Mesodermal cell (in vitro differentiated cells): ENCODE data around the gene OR1K1. TPM values are rescaled to one million over a fixed set of nuclear protein-coding genes. Genes with fewer than 3 reads are reported as not detected.

Experiments used
- H3K27ac ChIP-seq: 2 replicates; pipeline ENCODE4 v1.7.0; 2013; ENCODE audit warnings: mild to moderate bottlenecking, low read depth, low read length, moderate library complexity; ENCODE audit not compliant: severe bottlenecking
- H3K36me3 ChIP-seq: 2 replicates; pipeline ENCODE4 v1.7.1; 2013; ENCODE audit warnings: mild to moderate bottlenecking, low read length, moderate library complexity; ENCODE audit not compliant: control insufficient read depth, insufficient read depth
- H3K4me1 ChIP-seq: one replicate; pipeline ENCODE4 v1.7.1; 2013; ENCODE audit warnings: mild to moderate bottlenecking, low read length; ENCODE audit not compliant: insufficient read depth, control insufficient read depth, poor library complexity, severe bottlenecking
- H3K4me3 ChIP-seq: 2 replicates; pipeline ENCODE4 v1.7.0; 2013; ENCODE audit warnings: low read length, control low read depth, mild to moderate bottlenecking; ENCODE audit not compliant: insufficient read depth, poor library complexity, severe bottlenecking; ENCODE audit errors: extremely low read depth
- H3K9me3 ChIP-seq: 2 replicates; pipeline ENCODE4 v1.7.1; 2013; ENCODE audit warnings: mild to moderate bottlenecking, low read length, moderate library complexity; ENCODE audit not compliant: control insufficient read depth
- WGBS, 2 experiments: methylation state at CpG; one replicate each; pipeline ENCODE4 v1.1.5; 2013; ENCODE audit warnings: missing lambda C conversion rate in 2 of 2; ENCODE audit not compliant: insufficient coverage in 2 of 2; 5-methylcytosine and 5-hydroxymethylcytosine counted together
- polyA plus RNA-seq, 2 experiments: library from polyadenylated mRNA; stranded (reverse); fragments of 50-300 nt; gene quantifications; one replicate each; pipeline ENCODE4 v1.2.3, GENCODE V29; 2013

The OR1K1 gene
- not detected for polyA plus RNA-seq (2013, experiment 1 of 2)
- polyA plus RNA-seq (2013, experiment 2 of 2): not detected

DNA sequence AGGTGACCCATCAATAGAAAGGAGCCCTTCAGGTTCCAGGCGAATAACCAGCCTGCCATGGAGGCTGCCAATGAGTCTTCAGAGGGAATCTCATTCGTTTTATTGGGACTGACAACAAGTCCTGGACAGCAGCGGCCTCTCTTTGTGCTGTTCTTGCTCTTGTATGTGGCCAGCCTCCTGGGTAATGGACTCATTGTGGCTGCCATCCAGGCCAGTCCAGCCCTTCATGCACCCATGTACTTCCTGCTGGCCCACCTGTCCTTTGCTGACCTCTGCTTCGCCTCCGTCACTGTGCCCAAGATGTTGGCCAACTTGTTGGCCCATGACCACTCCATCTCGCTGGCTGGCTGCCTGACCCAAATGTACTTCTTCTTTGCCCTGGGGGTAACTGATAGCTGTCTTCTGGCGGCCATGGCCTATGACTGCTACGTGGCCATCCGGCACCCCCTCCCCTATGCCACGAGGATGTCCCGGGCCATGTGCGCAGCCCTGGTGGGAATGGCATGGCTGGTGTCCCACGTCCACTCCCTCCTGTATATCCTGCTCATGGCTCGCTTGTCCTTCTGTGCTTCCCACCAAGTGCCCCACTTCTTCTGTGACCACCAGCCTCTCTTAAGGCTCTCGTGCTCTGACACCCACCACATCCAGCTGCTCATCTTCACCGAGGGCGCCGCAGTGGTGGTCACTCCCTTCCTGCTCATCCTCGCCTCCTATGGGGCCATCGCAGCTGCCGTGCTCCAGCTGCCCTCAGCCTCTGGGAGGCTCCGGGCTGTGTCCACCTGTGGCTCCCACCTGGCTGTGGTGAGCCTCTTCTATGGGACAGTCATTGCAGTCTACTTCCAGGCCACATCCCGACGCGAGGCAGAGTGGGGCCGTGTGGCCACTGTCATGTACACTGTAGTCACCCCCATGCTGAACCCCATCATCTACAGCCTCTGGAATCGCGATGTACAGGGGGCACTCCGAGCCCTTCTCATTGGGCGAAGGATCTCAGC lies at the start of gene OR1K1:
Gene OR1K1, plus strand, starts transcription at position 58 of the 995 bp plus-strand sequence. Its CDS starts 0 bp downstream, at position 58.
- H3K4me1 ChIP-seq: no peaks in the 10 kb centered on the region
- 88 to 94% methylated on average over 29 to 30 of the region's 30 CpGs for WGBS, 2 experiments
- H3K9me3 ChIP-seq: peaks cover 6% of the 10 kb centered on the region
- H3K4me3 ChIP-seq: no peak within 1 kb of the TSS
- no peaks in the 10 kb centered on the region for H3K36me3 ChIP-seq
- H3K27ac ChIP-seq: no peak within 1 kb of the TSS

- H3K4me3 ChIP-seq: no peak overlapping the region
- no peaks in the 10 kb centered on the region for H3K36me3 ChIP-seq
- no peaks in the 10 kb centered on the region for H3K4me1 ChIP-seq
- no peak overlapping the region for H3K27ac ChIP-seq
- H3K9me3 ChIP-seq: peaks cover 26% of the 10 kb centered on the region
- WGBS, 2 experiments: 0% methylated on average over 1 of the region's 2 CpGs
Observed at GRCh38 chr9:122754825-122755224, 45.1 kb upstream of the OR1K1 start.

DNA sequence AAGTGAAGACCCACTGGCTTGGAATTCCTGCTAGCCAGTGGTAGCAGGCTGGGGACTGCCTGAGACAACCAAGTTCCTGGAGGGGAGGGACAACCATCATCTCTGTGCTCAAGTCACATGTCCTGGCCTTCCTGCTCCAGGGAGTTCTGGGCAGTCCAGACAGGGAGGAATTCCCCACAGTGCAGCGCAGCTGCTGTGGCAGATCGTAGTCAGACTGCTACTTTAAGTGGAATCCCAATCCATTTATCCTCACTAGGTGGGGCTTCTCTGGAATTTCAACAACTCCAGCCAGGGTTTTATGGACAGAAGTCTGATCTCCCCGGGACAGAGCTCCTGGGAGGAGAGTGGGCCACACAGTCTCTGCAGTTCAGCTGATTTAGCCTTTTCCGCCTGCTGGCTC lies 32.1 kb upstream of the OR1K1 start:
- Histone ChIP-seq H3K4me1 (no peaks in the 10 kb centered on the region), H3K4me3 (no peak overlapping the region), H3K36me3 (no peaks in the 10 kb centered on the region), H3K9me3 (peaks cover 11% of the 10 kb centered on the region), H3K27ac (no peak overlapping the region)
- WGBS, 2 experiments: 76 to 81% methylated on average over 3 to 4 of the region's 4 CpGs

GRCh38 chr9:122777052-122777451 lies 22.9 kb upstream of the OR1K1 start:
- no peak overlapping the region for H3K4me3 ChIP-seq
- H3K9me3 ChIP-seq: peaks cover 6% of the 10 kb centered on the region
- peaks cover 9% of the 10 kb centered on the region for H3K4me1 ChIP-seq
- no peaks in the 10 kb centered on the region for H3K36me3 ChIP-seq
- whole genome bisulfite sequencing, 2 experiments: 91 to 98% methylated on average over 5 to 6 of the region's 8 CpGs
- no peak overlapping the region for H3K27ac ChIP-seq

DNA sequence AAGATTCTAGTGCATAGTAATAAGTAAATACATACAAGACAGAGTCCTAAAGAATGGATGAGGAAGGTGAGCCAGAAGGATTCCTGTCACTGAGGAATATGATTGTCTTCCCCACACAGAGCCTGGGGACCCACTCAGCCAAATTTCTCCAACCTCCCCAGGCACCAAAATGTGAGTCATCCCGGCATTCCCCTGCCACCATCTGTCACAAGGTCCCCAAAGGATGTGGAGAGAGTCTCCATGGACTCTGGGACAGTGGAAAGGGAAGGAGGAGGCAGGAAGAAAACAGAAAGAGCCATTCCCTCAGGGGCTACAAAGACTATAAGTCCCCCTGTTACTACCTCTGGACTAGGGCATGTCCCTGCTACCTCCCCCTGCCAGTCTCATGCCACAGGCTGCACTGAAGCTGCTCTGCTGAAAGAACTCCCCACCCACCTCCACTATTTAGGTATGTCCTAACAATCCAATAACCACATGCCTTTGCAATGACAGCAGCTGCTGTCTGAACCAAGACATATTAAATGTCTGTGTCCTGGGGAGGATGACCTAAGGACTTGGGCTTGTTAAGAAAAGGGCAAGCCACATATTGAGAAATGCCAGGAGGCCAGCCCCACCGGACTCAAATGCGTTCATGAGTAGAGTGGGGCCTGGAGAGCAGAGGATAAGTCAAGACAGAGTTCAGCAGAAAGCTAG lies 21.8 kb upstream of the OR1K1 start:
- 65 to 83% methylated on average over 1 to 2 of the region's 3 CpGs for WGBS, 2 experiments
- no peaks in the 10 kb centered on the region for H3K36me3 ChIP-seq
- H3K9me3 ChIP-seq: peaks cover 2% of the 10 kb centered on the region
- no peak overlapping the region for H3K27ac ChIP-seq
- H3K4me3 ChIP-seq: no peak overlapping the region
- peaks cover 9% of the 10 kb centered on the region for H3K4me1 ChIP-seq

- H3K4me1 ChIP-seq: peaks cover 9% of the 10 kb centered on the region
- H3K36me3 ChIP-seq: no peaks in the 10 kb centered on the region
- 89 to 90% methylated on average over 1 to 2 of the region's 3 CpGs for WGBS, 2 experiments
- no peak overlapping the region for H3K4me3 ChIP-seq
- H3K27ac ChIP-seq: no peak overlapping the region
- no peaks in the 10 kb centered on the region for H3K9me3 ChIP-seq
Observed at GRCh38 chr9:122779181-122779580, 20.7 kb upstream of the OR1K1 start.

DNA sequence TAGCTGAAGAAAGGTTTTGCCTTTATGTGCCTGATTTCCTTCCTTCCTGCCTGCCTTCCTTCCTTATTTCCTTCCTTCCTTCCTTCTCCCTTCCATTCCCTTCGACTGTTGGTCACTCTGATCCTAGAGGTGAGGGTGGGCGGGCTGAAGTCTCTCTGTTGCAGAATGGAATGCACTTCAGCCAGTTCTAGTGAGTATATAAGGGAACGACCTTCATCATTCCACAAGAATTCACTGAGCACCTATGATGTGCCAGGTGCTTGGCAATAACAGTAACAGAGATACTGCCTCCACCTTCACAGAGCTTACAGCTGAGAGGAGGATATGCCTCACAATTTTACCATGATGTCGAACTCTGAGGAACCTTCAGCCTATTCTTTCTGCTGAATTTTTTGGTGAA lies 19.9 kb upstream of the OR1K1 start:
- Histone ChIP-seq H3K27ac (no peak overlapping the region), H3K36me3 (no peaks in the 10 kb centered on the region), H3K4me1 (peaks cover 9% of the 10 kb centered on the region), H3K4me3 (no peak overlapping the region), H3K9me3 (no peaks in the 10 kb centered on the region)
- 80% methylated on average over 1 of the region's 4 CpGs; no CpG with 5 or more reads in 1 of the 2 experiments for WGBS, 2 experiments

GRCh38 chr9:122781671-122782070 lies 18.3 kb upstream of the OR1K1 start:
- Histone ChIP-seq H3K36me3 (no peaks in the 10 kb centered on the region), H3K4me1 (peaks cover 9% of the 10 kb centered on the region), H3K9me3 (no peaks in the 10 kb centered on the region), H3K27ac (no peak overlapping the region), H3K4me3 (no peak overlapping the region)
- 50 to 100% methylated on average over 1 to 2 of the region's 3 CpGs for WGBS, 2 experiments

GRCh38 chr9:122785269-122785668 lies 14.7 kb upstream of the OR1K1 start:
- H3K27ac ChIP-seq: no peak overlapping the region
- H3K4me3 ChIP-seq: no peak overlapping the region
- no peaks in the 10 kb centered on the region for H3K36me3 ChIP-seq
- no peaks in the 10 kb centered on the region for H3K4me1 ChIP-seq
- no peaks in the 10 kb centered on the region for H3K9me3 ChIP-seq

DNA sequence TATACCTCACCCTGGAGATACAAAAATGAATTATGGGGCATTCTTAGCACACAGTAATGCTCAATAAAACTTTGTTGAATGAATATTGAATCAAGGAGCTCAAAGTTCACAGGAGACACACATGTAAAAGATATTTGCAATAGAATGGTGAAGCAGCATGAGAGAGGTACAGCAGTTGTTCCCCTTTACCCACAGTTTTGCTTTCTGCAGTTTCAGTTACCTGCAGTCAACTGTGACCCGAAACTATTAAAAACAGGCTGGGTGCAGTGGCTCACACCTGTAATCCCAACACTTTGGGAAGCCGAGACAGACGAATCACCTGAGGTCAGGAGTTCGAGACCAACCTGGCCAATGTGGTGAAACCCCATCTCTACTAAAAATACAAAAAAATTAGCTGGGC lies 13.6 kb upstream of the OR1K1 start:
- no peak overlapping the region for H3K4me3 ChIP-seq
- no peaks in the 10 kb centered on the region for H3K4me1 ChIP-seq
- 60 to 100% methylated on average over 1 of the region's 4 CpGs for WGBS, 2 experiments
- no peaks in the 10 kb centered on the region for H3K36me3 ChIP-seq
- H3K27ac ChIP-seq: no peak overlapping the region
- no peaks in the 10 kb centered on the region for H3K9me3 ChIP-seq
